Fibroblast of mammary gland (primary cell): ENCODE measurements around the gene SBK1.
A peak's percentile ranks its signal among the peaks of the same experiment; 100 is the strongest.

Source experiments
- DNase-seq: peaks from one replicate; pipeline ENCODE4 v3.0.0-alpha.2; 2010; ENCODE audit warnings: low read depth
- H3K4me3 ChIP-seq: 2 replicates; pipeline ENCODE4 v1.5.1; 2011; ENCODE audit warnings: low read depth, mild to moderate bottlenecking, low read length, moderate library complexity; ENCODE audit not compliant: control insufficient read depth
- CTCF ChIP-seq: conservative IDR thresholded peaks from 2 replicates; pipeline ENCODE4 v1.5.1; 2011; ENCODE audit warnings: low read depth, low read length, inconsistent platforms; ENCODE audit not compliant: control insufficient read depth, insufficient read depth

Gene SBK1

GRCh38 chr16:28310796-28311195 is 18.5 kb downstream of the SBK1 start:
- DNase-seq: no peak
- no peak overlapping the region for H3K4me3 ChIP-seq
- TF ChIP-seq CTCF: no peak

- H3K4me3 ChIP-seq: no peak overlapping the region
- no peak for TF ChIP-seq CTCF
- DNase-seq: no peak
These were observed 19.1 kb downstream of the SBK1 start for GRCh38 chr16:28311413-28311812.

- no peak for TF ChIP-seq CTCF
- peak; percentile 49 for DNase-seq
- no peak overlapping the region for H3K4me3 ChIP-seq
These were observed 19.6 kb downstream of the SBK1 start for GRCh38 chr16:28311913-28312312.

- no peak for TF ChIP-seq CTCF
- no peak for DNase-seq
- no peak overlapping the region for H3K4me3 ChIP-seq
These were observed 20.0 kb downstream of the SBK1 start for GRCh38 chr16:28312327-28312726.

GRCh38 chr16:28313587-28313986 is 21.3 kb downstream of the SBK1 start:
- H3K4me3 ChIP-seq: no peak overlapping the region
- TF ChIP-seq CTCF: no peak
- DNase-seq: no peak

GRCh38 chr16:28316054-28316453 is 23.7 kb downstream of the SBK1 start:
- H3K4me3 ChIP-seq: no peak overlapping the region
- DNase-seq: no peak
- TF ChIP-seq CTCF: no peak
